Effector memory CD4-positive, alpha-beta T cell (primary cell): ENCODE data around the gene RPS6KB2.
"Not testable (repeated sequence)": the region's sequence is repeated elsewhere in the genome, so short reads cannot be mapped to it uniquely, and the experiment has no call there.

ENCODE experiments used
- DNase-seq, 3 donors: peaks; one replicate each; pipeline ENCODE4 v3.0.0-alpha.2; 2020
- H3K27ac ChIP-seq: 2 replicates; pipeline ENCODE4 v1.7.0; 2013; ENCODE audit warnings: mild to moderate bottlenecking, low read length, moderate library complexity; ENCODE audit not compliant: insufficient read depth, poor library complexity, severe bottlenecking
- H3K27me3 ChIP-seq: replicated peaks from 2 replicates; pipeline ENCODE4 v1.7.0; 2013; ENCODE audit warnings: mild to moderate bottlenecking, low read length; ENCODE audit not compliant: insufficient read depth, control insufficient read depth, poor library complexity, severe bottlenecking
- H3K36me3 ChIP-seq: 2 replicates; pipeline ENCODE4 v1.7.0; 2013; ENCODE audit warnings: mild to moderate bottlenecking, low read length, moderate library complexity; ENCODE audit not compliant: control insufficient read depth, insufficient read depth
- H3K4me1 ChIP-seq: 2 replicates; pipeline ENCODE4 v1.7.0; 2013; ENCODE audit warnings: low read length, mild to moderate bottlenecking; ENCODE audit not compliant: control insufficient read depth, insufficient read depth, poor library complexity, severe bottlenecking
- H3K4me3 ChIP-seq: 2 replicates; pipeline ENCODE4 v1.7.0; 2013; ENCODE audit warnings: low read length, low read depth, mild to moderate bottlenecking; ENCODE audit not compliant: insufficient read depth, poor library complexity, severe bottlenecking
- H3K9me3 ChIP-seq: 2 replicates; pipeline ENCODE4 v1.7.0; 2013; ENCODE audit warnings: mild to moderate bottlenecking, low read length, moderate library complexity; ENCODE audit not compliant: control insufficient read depth

RPS6KB2 gene

DNA sequence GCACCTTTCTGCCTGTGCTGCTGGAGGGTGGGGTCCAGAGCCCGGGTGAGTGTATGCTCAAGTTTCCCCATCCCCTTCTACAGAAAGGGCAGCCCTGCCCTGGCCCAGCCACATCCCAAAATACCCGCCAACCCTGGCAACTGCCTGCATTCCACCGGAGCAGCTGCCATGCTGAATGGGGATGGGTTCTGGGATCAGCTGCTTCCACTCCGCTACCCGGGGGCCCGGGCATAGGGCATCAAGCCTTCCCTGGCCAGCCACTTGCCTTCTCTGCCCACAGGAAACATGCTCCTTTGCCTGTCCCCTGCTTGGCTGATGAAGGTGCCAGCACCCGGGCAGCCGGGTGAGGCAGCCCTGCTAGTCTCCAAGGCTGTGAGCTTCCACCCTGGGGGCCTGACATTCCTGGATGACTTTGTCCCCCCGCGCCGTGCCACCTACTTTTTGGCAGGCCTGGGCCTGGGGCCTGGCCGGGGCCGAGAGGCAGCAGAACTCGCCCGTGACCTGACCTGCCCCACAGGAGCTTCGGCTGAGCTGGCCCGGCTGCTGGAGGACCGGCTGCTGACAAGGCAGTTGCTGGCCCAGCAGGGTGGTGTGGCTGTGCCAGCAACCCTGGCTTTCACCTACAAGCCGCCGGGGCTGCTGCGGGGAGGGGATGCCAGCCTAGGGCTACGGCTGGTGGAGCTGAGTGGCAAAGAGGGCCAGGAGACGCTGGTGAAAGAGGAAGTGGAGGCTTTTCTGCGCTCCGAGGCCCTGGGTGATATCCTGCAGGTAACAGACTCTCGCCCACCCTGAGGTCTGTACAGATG is 9.6 kb upstream of the RPS6KB2 start:
- Histone ChIP-seq H3K27me3 (no peaks in the 10 kb centered on the region), H3K4me1 (peaks cover 64% of the 10 kb centered on the region), H3K36me3 (no peaks in the 10 kb centered on the region), H3K27ac (peak overlapping the region; percentile 78), H3K9me3 (no peaks in the 10 kb centered on the region), H3K4me3 (peak overlapping the region; percentile 53)
- DNase-seq: no peak

DNA sequence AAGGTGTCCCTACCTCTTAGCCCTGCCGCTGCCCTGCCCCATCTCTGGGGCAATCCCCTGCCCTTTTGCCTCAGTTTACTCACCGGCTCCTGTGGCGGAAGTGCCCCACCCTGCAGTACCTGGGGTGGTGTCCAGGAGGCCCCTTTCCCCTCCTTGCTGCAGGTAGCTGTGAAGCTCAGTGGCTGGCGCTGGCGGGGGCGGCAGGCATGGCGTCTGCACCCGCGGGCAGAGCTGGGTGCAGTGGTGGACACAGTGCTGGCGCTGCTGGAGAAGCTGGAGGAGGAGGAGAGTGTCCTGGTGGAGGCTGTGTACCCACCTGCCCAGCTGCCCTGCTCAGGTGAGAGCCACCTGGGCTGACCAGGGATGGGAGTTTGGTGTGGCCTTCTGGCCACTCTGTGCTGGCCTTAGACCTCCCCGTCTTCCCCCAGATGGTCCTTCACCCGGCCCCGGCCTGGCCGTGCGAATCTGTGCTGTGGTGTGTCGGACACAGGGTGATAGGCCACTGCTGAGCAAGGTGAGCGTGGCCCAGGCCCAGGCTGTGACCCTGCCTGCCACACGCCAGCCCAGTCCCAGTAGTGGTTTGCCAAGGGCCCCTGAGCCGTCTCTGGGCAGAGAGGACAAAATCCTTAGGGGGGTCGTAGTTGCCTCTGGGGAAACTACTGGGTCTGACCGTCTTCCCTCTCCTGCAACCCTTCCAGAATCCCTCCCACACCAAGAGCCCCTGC is 8.8 kb upstream of the RPS6KB2 start:
- no peaks in the 10 kb centered on the region for H3K9me3 ChIP-seq
- peaks cover 62% of the 10 kb centered on the region for H3K4me1 ChIP-seq
- H3K4me3 ChIP-seq: peak overlapping the region; percentile 53
- peak overlapping the region; percentile 68 for H3K27ac ChIP-seq
- DNase-seq: no peak
- no peaks in the 10 kb centered on the region for H3K27me3 ChIP-seq
- H3K36me3 ChIP-seq: no peaks in the 10 kb centered on the region

DNA sequence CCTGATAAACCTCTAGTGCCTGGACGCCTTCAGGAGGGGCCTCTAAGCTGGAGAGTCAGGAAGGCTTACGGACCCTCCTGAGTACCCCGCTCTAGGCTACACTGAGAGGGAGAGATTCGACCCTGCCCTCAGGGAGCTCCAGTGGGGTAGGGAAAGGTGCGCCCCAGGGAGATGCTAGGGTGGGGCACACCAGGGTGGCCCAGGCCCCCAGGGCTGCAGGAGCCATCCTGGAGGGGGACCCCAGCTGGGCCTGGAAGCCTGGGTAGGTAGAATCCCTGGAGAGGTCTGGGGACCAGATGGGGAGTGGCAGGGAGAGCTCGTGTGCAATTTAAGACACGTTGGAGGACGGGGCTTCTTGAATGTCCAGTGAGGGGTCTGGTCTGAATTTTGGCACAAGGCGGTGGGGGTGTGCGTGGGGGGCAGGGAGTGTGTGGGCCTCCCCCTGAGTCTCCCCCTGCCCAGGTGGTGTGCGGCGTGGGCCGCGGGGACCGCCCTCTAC is 8.1 kb upstream of the RPS6KB2 start:
- Histone ChIP-seq H3K4me3 (peak overlapping the region; percentile 53), H3K27me3 (no peaks in the 10 kb centered on the region), H3K36me3 (no peaks in the 10 kb centered on the region), H3K9me3 (no peaks in the 10 kb centered on the region), H3K4me1 (peaks cover 55% of the 10 kb centered on the region), H3K27ac (peak overlapping the region; percentile 68)
- DNase-seq: no peak

DNA sequence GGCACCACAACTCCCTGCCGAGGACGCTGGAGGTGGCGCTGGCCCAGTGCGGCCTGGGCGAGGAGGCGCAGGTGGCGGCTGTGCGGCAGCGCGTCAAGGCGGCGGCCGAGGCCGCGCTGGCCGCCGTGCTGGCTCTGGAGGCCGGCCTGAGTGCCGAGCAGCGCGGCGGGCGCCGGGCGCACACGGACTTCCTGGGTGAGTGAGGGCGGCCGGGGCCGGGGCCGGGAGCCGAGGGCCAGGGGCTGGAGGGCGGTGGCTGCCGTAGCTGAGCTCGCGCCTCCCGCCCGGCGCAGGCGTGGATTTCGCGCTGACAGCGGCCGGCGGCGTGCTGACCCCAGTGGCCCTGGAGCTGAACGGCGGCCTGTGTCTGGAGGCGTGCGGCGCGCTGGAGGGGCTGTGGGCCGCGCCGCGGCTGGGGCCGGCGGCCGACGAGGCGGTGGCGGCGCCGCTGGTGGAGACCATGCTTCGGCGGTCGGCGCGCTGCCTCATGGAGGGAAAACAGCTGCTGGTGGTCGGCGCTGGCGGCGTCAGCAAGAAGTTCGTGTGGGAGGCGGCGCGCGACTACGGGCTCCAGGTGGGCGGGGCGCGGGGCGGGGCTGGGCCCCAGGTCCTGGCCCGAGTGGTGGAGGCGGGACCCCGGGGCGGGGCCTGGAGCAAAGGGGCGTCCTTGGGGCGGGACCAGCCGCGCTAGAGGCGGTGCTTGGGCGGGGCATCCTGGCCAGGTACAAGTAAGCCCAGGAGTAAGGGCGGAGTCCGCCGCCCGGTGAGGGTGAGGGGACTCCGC is 7.5 kb upstream of the RPS6KB2 start:
- DNase-seq: peak; percentile 96 to 98 (median 97)
- Histone ChIP-seq H3K27me3 (no peaks in the 10 kb centered on the region), H3K27ac (peak overlapping the region; percentile 68), H3K36me3 (no peaks in the 10 kb centered on the region), H3K4me3 (peak overlapping the region; percentile 53), H3K9me3 (no peaks in the 10 kb centered on the region), H3K4me1 (peaks cover 52% of the 10 kb centered on the region)

DNA sequence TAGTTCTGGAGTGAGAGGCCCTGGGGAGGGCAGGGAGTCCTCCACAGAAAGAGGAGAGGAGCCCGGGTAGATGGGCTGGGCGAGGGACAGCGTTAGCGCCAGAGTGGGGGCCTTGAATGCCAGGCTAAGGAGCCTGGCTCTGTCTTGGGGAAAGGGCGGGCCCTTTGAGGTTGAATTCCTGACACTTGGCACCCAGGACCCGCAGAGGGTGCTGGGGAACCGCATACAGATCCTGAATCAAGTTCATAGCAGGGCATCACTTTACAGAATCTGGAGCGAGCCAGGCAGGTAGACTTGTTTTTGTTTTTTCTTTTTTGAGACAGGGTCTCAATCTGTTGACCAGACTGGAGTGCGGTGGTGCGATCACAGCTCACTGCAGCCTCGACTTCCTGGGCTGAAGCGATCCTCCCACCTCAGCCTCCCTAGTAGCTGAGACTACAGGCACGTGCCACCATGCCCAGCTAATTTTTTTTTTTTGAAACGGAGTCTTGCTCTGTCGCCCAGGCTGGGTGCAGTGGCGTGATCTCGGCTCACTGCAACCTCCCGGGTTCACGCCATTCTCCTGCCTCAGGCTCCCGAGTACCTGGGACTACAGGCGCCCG is 6.8 kb upstream of the RPS6KB2 start:
- no peak for DNase-seq
- peaks cover 45% of the 10 kb centered on the region for H3K4me1 ChIP-seq
- H3K9me3 ChIP-seq: no peaks in the 10 kb centered on the region
- H3K4me3 ChIP-seq: no peak overlapping the region
- no peaks in the 10 kb centered on the region for H3K27me3 ChIP-seq
- H3K27ac ChIP-seq: peak overlapping the region; percentile 68
- H3K36me3 ChIP-seq: no peaks in the 10 kb centered on the region

GRCh38 chr11:67422891-67423290 is 5.4 kb upstream of the RPS6KB2 start:
- Histone ChIP-seq H3K4me1 (peaks cover 39% of the 10 kb centered on the region), H3K27me3 (no peaks in the 10 kb centered on the region), H3K36me3 (no peaks in the 10 kb centered on the region), H3K4me3 (no peak overlapping the region), H3K27ac (no peak overlapping the region), H3K9me3 (no peaks in the 10 kb centered on the region)
- no peak for DNase-seq

GRCh38 chr11:67423466-67423865 is 4.8 kb upstream of the RPS6KB2 start:
- H3K27ac ChIP-seq: no peak overlapping the region
- no peaks in the 10 kb centered on the region for H3K9me3 ChIP-seq
- H3K4me3 ChIP-seq: no peak overlapping the region
- no peak for DNase-seq
- H3K4me1 ChIP-seq: peaks cover 34% of the 10 kb centered on the region
- no peaks in the 10 kb centered on the region for H3K36me3 ChIP-seq
- no peaks in the 10 kb centered on the region for H3K27me3 ChIP-seq

GRCh38 chr11:67423891-67424613 is 4.2 kb upstream of the RPS6KB2 start:
- Histone ChIP-seq H3K27me3 (no peaks in the 10 kb centered on the region), H3K9me3 (no peaks in the 10 kb centered on the region), H3K4me1 (peaks cover 32% of the 10 kb centered on the region), H3K4me3 (no peak overlapping the region), H3K27ac (no peak overlapping the region), H3K36me3 (no peaks in the 10 kb centered on the region)
- no peak for DNase-seq

- Histone ChIP-seq H3K4me1 (peaks cover 14% of the 10 kb centered on the region), H3K27ac (peak overlapping the region; percentile 89), H3K4me3 (peak overlapping the region; percentile 82)
- DNase-seq, H3K36me3 ChIP-seq, H3K9me3 ChIP-seq, H3K27me3 ChIP-seq: not testable (repeated sequence)
Observed at GRCh38 chr11:67427364-67427859, 882 bp upstream of the RPS6KB2 start.
